NCI-H748 treated with DMSO at 0.1 percent for 48 hours (cell line): ENCODE measurements around the gene RALGAPA2.

Source experiments
- DNase-seq: peaks from one replicate; lab custom pipeline; 2025; lab: John Stamatoyannopoulos, UW

The RALGAPA2 gene

DNA sequence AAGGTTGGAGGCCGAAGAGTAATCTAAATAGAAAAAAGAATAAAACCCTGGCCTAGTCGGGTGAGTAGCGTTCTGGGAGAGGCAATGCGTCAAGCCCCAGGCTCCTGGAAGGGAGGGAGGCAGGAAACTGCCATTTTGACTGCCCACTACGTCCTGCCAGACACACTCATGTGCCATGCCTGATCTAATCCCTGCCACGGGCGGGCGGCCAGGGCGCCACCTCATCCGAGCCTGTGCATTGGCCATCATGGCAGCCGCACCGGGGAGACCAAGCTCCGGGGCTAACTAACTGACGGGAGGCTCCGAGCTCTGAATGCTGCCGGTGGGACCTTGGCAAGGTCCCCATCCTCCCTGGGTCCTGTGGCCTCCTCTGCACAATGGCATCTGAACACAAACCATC, 275.8 kb downstream of the RALGAPA2 start:
- no peak for DNase-seq

- DNase-seq = no peak
Measured at GRCh38 chr20:20435453-20435852, 277.0 kb downstream of the RALGAPA2 start.

- no peak for DNase-seq
Measured at GRCh38 chr20:20432618-20433286, 279.7 kb downstream of the RALGAPA2 start.

GRCh38 chr20:20430066-20430465, 282.4 kb downstream of the RALGAPA2 start:
- no peak for DNase-seq

GRCh38 chr20:20428067-20428466, 284.4 kb downstream of the RALGAPA2 start:
- no peak for DNase-seq

DNA sequence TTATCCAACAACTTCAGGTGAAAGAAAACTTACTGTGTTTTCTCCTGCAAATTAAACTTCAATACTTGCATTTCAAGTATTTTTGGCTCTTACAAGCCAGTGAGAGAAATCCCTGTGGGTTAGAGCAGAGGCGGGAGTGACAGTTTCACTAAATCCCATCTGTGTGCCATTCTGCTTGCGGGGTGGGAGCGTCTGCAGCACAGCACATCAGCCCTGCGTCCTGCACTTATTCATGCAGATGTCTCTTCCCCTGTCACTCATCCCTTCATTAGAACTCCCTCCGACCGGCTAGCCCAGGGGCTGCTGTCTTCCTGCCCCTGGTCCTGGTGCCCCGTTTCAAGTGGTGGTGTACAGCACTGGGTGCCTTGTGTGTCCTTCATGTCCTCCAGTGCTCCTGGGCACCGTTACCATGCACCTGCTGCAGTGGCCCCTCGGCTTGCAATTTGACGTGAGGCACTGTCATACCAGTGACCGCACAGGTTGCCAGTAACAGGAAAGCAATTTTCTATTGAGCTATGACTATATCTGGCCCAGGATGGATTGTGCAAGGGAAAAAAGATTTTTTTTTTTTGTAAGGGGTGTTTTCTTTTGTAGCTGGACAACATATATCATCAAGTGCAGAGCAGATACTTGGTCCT, 285.1 kb downstream of the RALGAPA2 start:
- no peak for DNase-seq

GRCh38 chr20:20426655-20426907, 285.9 kb downstream of the RALGAPA2 start:
- DNase-seq = no peak

DNA sequence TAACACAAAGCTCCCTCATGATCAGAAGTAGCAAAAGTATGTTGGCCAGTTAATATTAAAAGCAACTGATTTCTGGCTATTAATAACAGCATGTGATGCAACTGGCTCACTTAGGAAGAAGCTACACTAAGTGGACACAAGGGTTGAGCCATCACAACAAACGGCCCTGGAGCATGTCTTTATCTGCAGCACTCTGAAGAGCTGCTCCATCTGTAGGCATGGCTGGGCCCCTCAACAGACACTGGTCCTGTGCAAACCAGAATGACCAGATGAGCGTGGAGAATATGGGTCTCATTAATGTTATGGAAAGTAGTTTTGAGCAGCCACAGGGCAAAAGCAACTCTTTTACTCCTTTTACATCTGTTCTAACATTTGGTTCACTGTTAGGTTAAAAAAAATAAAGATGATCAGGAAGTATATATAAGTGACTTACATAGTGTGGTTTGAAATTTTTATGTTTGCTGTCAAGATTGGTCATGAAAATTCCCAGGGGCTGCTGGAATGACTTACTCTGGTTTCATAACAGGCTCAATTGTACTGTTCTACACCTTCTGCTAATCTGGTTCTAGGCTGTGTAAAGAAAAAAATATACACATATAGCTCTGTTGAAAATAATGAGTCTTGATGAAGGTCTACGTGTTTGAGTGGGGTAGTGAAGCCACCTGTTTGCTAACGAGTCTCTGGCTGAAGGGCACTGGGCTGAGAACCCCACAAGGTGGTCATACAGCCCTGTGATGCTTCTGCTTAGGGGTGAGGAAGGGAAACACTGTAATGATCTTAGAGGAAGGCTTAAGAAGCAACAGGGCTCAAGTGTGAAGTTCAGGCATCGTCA, 286.4 kb downstream of the RALGAPA2 start:
- DNase-seq = no peak

DNA sequence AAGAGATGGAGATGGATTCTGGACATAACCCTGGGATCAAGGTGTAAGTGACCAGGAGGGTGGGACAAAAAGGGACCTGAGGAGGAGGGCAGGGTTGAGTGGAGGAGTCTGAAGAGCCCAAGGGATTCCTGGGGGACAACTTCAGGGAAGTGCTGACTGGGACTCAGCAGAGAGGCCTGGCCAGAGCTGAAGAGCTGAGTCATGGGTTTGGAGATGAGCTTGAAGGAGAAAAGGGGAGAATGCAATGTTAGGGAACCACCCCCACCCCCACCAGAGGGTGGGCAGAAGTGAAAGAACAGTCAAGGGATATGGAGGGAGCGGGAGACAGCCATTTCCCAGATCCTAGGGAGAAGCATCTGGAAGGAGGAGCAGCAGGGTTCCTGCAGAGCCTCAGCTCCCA, 289.3 kb downstream of the RALGAPA2 start:
- no peak for DNase-seq

- no peak for DNase-seq
Measured at GRCh38 chr20:20417876-20418676, 294.4 kb downstream of the RALGAPA2 start.

- DNase-seq = no peak
Measured at GRCh38 chr20:20415321-20415720, 297.1 kb downstream of the RALGAPA2 start.

- DNase-seq = no peak
Measured at GRCh38 chr20:20414640-20415220, 297.7 kb downstream of the RALGAPA2 start.

DNA sequence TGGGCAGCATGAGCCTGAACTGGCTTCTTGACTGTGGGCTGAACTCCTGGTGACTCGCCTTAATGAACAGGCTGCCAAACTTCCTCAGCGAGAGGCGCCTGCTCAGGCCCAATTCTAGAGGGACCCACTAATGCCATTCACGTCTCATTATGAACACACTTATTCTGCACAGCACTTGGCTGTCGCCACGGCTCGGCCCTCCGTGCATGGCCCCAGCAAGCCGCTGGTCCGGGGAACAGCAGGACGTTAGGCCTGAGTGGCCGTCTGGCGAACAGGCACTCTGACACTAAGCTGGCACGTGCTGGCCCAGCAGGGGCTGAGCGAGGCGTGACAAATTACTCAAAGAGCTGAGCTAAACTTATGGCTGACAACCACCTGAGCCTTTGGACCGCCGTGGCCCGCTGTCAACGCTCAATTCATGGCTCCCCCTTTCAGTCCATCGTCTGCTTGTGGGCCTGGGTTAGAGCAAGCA, 298.6 kb downstream of the RALGAPA2 start:
- no peak for DNase-seq

DNA sequence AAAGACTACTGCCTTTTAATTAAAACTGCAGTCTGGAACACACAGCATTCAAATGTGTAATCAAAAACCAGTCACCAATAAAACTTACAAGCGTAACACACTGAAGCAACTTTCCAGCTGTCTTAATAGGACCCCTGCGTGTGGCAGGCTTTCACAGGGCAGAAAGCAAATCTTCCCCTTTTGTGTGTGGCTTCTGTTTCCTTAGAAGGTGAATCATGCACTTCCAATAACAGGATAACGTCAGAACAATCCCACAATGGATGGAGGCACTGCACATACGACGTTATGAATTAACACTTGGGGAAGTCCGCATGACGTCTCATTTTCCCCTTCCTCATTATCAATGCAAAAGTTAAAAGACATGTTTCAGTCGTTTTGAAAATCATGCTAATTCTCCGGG, 299.7 kb downstream of the RALGAPA2 start:
- DNase-seq = no peak

GRCh38 chr20:20411836-20412235, 300.6 kb downstream of the RALGAPA2 start:
- DNase-seq = no peak

DNA sequence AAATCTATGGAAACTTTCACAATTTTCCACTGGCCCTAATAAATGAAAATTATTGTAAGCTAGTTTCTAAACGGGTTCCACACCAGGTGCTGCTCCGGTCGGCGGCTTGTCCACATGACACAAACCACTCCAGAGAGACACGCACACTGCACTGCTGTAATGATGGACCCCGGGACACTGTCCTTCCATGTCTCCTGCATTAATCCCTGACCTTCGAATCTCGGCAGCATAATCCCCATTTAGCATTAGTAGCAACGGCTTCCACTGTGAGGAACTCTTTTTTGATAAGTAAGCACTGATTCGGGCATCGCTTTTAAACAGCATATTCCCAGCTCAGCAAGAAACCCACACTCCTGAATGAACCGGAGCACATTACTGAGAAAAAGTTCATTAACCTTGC, 301.0 kb downstream of the RALGAPA2 start:
- DNase-seq = no peak

GRCh38 chr20:20410678-20411077, 301.8 kb downstream of the RALGAPA2 start:
- peak; percentile 69 for DNase-seq

GRCh38 chr20:20409331-20409730, 303.1 kb downstream of the RALGAPA2 start:
- DNase-seq = no peak

GRCh38 chr20:20407891-20408805, 304.3 kb downstream of the RALGAPA2 start:
- peak; percentile 40 for DNase-seq

- no peak for DNase-seq
Measured at GRCh38 chr20:20406306-20406705, 306.1 kb downstream of the RALGAPA2 start.

DNA sequence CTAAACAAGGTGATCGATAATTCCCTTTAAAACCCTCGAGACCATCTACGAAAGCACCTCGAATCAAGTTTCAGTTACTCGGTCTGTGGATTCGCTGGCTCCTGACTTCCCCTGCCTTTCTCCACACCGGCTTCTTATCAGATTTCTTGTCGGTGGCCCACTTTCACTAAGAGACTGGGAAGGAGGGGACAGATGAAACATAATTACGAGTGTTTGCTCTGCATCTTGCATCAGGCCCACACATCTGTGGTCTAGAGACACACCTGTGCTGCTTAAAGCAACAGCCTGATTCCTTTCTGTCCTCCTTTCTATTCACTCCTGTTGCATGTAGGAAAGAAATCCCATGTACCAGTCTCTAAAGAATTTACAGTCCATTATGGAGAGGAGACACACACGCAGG, 306.8 kb downstream of the RALGAPA2 start:
- no peak for DNase-seq
